Hepatocyte (in vitro differentiated cells): Measurements from ENCODE around the gene TGFBI.

Source experiments
- EZH2 ChIP-seq: fragments of 200-600 bp; sonication (generic); IDR thresholded peaks from 2 replicates; pipeline ENCODE4 v1.6.1; 2016; ENCODE audit warnings: antibody characterized with exemption, mild to moderate bottlenecking, borderline replicate concordance
- EZH2phosphoT487 ChIP-seq: fragments of 200-600 bp; sonication (generic); IDR thresholded peaks from one replicate; pipeline ENCODE4 v1.6.1; 2018; ENCODE audit warnings: antibody characterized with exemption, mild to moderate bottlenecking, low read depth, moderate library complexity; ENCODE audit not compliant: unreplicated experiment, severe bottlenecking
- TF ChIP-seq, protein P1 (sequence below): fragments of 200-600 bp; sonication (generic); IDR thresholded peaks from 2 replicates; pipeline ENCODE4 v1.5.1; 2016; ENCODE audit warnings: antibody characterized with exemption, mild to moderate bottlenecking; ENCODE audit not compliant: poor library complexity

GRCh38 chr5:136063778-136064465 lies 35.1 kb downstream of the TGFBI start:
- TF ChIP-seq, protein P1, sequence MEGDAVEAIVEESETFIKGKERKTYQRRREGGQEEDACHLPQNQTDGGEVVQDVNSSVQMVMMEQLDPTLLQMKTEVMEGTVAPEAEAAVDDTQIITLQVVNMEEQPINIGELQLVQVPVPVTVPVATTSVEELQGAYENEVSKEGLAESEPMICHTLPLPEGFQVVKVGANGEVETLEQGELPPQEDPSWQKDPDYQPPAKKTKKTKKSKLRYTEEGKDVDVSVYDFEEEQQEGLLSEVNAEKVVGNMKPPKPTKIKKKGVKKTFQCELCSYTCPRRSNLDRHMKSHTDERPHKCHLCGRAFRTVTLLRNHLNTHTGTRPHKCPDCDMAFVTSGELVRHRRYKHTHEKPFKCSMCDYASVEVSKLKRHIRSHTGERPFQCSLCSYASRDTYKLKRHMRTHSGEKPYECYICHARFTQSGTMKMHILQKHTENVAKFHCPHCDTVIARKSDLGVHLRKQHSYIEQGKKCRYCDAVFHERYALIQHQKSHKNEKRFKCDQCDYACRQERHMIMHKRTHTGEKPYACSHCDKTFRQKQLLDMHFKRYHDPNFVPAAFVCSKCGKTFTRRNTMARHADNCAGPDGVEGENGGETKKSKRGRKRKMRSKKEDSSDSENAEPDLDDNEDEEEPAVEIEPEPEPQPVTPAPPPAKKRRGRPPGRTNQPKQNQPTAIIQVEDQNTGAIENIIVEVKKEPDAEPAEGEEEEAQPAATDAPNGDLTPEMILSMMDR, result no peak
- no peak for TF ChIP-seq EZH2phosphoT487
- no peak for TF ChIP-seq EZH2
